ENCODE results near the gene CA11. TPM values are rescaled to one million over a fixed set of nuclear protein-coding genes. Genes with fewer than 3 reads are reported as not detected.

The CA11 gene
- total and polyA plus RNA-seq, 2 of the 8 experiments (the other 6 are each of a cell fraction or from before 2014, with no cell fraction given) = 51.7 to 71.4 TPM

GRCh38 chr19:48609571-48610108 lies 36.3 kb downstream of the CA11 start:
- FAIRE-seq (no peak), DNase-seq (ENCODE audit: low read depth in 1 of 2, low spot score in 2 of 2) (no peak)
- Histone ChIP-seq H3K9me3 (ENCODE audit: insufficient read depth in 2 of 2, low read depth in 1 of 2, low read length in 1 of 2) (no peaks in the 10 kb centered on the region), H3K23me2 (ENCODE audit: low read depth, low read length) (no peaks in the 10 kb centered on the region), H3K79me1 (ENCODE audit: low read depth, low read length) (no peaks in the 10 kb centered on the region), H3K56ac (replicated peaks; ENCODE audit: insufficient read length, low read depth, low read length) (no peak overlapping the region), H3K27me3 (replicated peaks in 1 of 4; ENCODE audit: control insufficient read depth in 3 of 4, extremely low read depth in 1 of 4, insufficient read depth in 3 of 4, low read length in 3 of 4) (no peaks in the 10 kb centered on the region), H4K91ac (replicated peaks; ENCODE audit: insufficient read length, low read length) (no peak overlapping the region), H4K5ac (ENCODE audit: insufficient read length, low read depth, low read length) (no peak overlapping the region), H3K18ac (ENCODE audit: extremely low read depth, low read length) (no peak overlapping the region), H3K14ac (ENCODE audit: insufficient read length) (no peak overlapping the region), H3K4me2 (ENCODE audit: insufficient read depth in 1 of 2, low read depth in 2 of 2, low read length in 2 of 2) (no peak overlapping the region), H3K4ac (replicated peaks; ENCODE audit: insufficient read length, low read depth, low read length) (no peak overlapping the region), H2BK15ac (ENCODE audit: low read length) (no peak overlapping the region), H2BK20ac (ENCODE audit: low read length) (no peak overlapping the region), H4K8ac (ENCODE audit: extremely low read depth, insufficient read depth, low read length) (no peak overlapping the region), H3K4me1 (replicated peaks in 1 of 4; ENCODE audit: control insufficient read depth in 3 of 4, insufficient read depth in 4 of 4, low read length in 3 of 4) (peaks cover 0 to 13% (median 8%) of the 10 kb centered on the region in 4 experiments; a peak in 5 of 7 replicates), H3K79me2 (ENCODE audit: control insufficient read depth in 1 of 2, insufficient read depth in 2 of 2, low read length in 2 of 2) (no peaks in the 10 kb centered on the region), H4K20me1 (replicated peaks in 1 of 2; ENCODE audit: control insufficient read depth in 1 of 2, insufficient read depth in 2 of 2, low read length in 2 of 2) (peaks cover 0 to 11% of the 10 kb centered on the region in 2 experiments), H3K36me3 (ENCODE audit: control insufficient read depth in 2 of 4, insufficient read depth in 4 of 4, low read length in 3 of 4) (no peaks in the 10 kb centered on the region; a peak in 1 of 8 replicates), H2AK5ac (ENCODE audit: low read depth, low read length) (no peak overlapping the region), H3K9ac (replicated peaks in 1 of 4; ENCODE audit: extremely low read depth in 1 of 4, low read depth in 3 of 4, low read length in 3 of 4) (no peak overlapping the region), H2BK12ac (ENCODE audit: low read depth, low read length) (no peak overlapping the region), H2AFZ (ENCODE audit: low read length) (no peak overlapping the region), H3K27ac (ENCODE audit: low read depth, low read length) (no peak overlapping the region), H2BK120ac (replicated peaks; ENCODE audit: low read depth, low read length) (no peak overlapping the region), H2BK5ac (ENCODE audit: low read depth, low read length) (no peak overlapping the region), H3K23ac (ENCODE audit: insufficient read length) (no peak overlapping the region), H3K4me3 (ENCODE audit: extremely low read depth in 1 of 4, insufficient read depth in 2 of 4, low read depth in 3 of 4, low read length in 4 of 4) (no peak overlapping the region)
- ChIA-PET CTCF (ENCODE audit: partially characterized antibody) (interaction anchor here (0.6 to 7.0 kb wide), 11 partner anchors 8 to 295 kb away, joined by 3 to 143 read pairs (median 5); partner anchors contain the start of genes RPL18 and SPHK2), POLR2A (ENCODE audit: partially characterized antibody) (interaction anchor here (0.6 to 30.9 kb wide), 13 partner anchors 3 to 129 kb away, joined by 3 to 788 read pairs (median 5); partner anchors contain the start of genes DBP, FAM83E, RPL18 and SPACA4)
- WGBS, 2 experiments (ENCODE audit: extremely low coverage in 1 of 2, insufficient coverage in 1 of 2, insufficient read length in 1 of 2, insufficient replicate concordance in 2 of 2, low coverage in 1 of 2, low lambda C conversion rate in 2 of 2, missing lambda C conversion rate in 1 of 2) = 94% methylated on average over 17 of the region's 20 CpGs; no CpG with 5 or more reads in 1 of the 2 experiments
- TF ChIP-seq GTF2F1 (IDR thresholded peaks at IDR 0.05; ENCODE audit: borderline replicate concordance, low read depth, low read length) (no peak), CBX5 (IDR thresholded peaks at IDR 0.05; ENCODE audit: low read depth, low read length) (no peak), RNF2 (IDR thresholded peaks at IDR 0.05; ENCODE audit: borderline replicate concordance, low read depth, low read length, missing control alignments, poor library complexity, severe bottlenecking) (no peak), FOSL1 (IDR thresholded peaks at IDR 0.05; ENCODE audit: insufficient read depth, low read depth, low read length) (no peak), SP1 (IDR thresholded peaks at IDR 0.05; ENCODE audit: low read depth, low read length) (no peak), CHD1 (IDR thresholded peaks at IDR 0.05; ENCODE audit: low read depth, low read length) (no peak), CREB1 (IDR thresholded peaks at IDR 0.05) (no peak), SIX5 (IDR thresholded peaks at IDR 0.05; ENCODE audit: low read depth, low read length) (no peak), CHD2 (IDR thresholded peaks at IDR 0.05; ENCODE audit: low read length) (no peak), TBP (IDR thresholded peaks at IDR 0.05; ENCODE audit: low read depth, low read length) (no peak), TCF12 (IDR thresholded peaks at IDR 0.05; ENCODE audit: low read depth, low read length) (no peak), TAF1 (IDR thresholded peaks at IDR 0.05; ENCODE audit: low read depth, low read length) (no peak), JUN (IDR thresholded peaks at IDR 0.05; ENCODE audit: low read depth, low read length) (no peak), TEAD4 (IDR thresholded peaks at IDR 0.05; ENCODE audit: low read depth, low read length) (no peak)

Measured in H1 (cell line).